ENCODE data around the gene SLC7A8.
"Not testable (repeated sequence)": the region's sequence is repeated elsewhere in the genome, so short reads cannot be mapped to it uniquely, and the experiment has no call there.

SLC7A8 gene

GRCh38 chr14:23206422-23207145 is 23.1 kb upstream of the SLC7A8 start:
- peaks cover 0 to 6% of the 10 kb centered on the region in 2 donors for H3K27me3 ChIP-seq
- H3K27ac ChIP-seq = no peak overlapping the region
- no peaks in the 10 kb centered on the region for H3K9me3 ChIP-seq
- H3K4me1 ChIP-seq = no peaks in the 10 kb centered on the region
- TF ChIP-seq CTCF (IDR thresholded peaks at IDR 0.05) = no peak
- no peaks in the 10 kb centered on the region for H3K36me3 ChIP-seq
- DNase-seq = no peak
- intact Hi-C loops (cut with DNase I; ENCODE audit: low total_unique reads) = no loop called here
- H3K4me3 ChIP-seq = no peak overlapping the region

- intact Hi-C loops (cut with DNase I; ENCODE audit: low total_unique reads) = no loop called here
- Histone ChIP-seq H3K4me1 (no peaks in the 10 kb centered on the region), H3K27ac (no peak overlapping the region), H3K4me3 (no peak overlapping the region), H3K27me3 (peaks cover 0 to under 1% of the 10 kb centered on the region in 2 donors), H3K36me3 (no peaks in the 10 kb centered on the region), H3K9me3 (no peaks in the 10 kb centered on the region)
- no peak for DNase-seq
- no peak for TF ChIP-seq CTCF (IDR thresholded peaks at IDR 0.05)
Measured at GRCh38 chr14:23202001-23202400, 18.5 kb upstream of the SLC7A8 start.

- H3K9me3 ChIP-seq; H3K4me3 ChIP-seq; H3K4me1 ChIP-seq; H3K27ac ChIP-seq; intact Hi-C loops (cut with DNase I; ENCODE audit: low total_unique reads); H3K36me3 ChIP-seq; H3K27me3 ChIP-seq; DNase-seq: not testable (repeated sequence)
Measured at GRCh38 chr14:23199141-23199540, 15.7 kb upstream of the SLC7A8 start.

DNA sequence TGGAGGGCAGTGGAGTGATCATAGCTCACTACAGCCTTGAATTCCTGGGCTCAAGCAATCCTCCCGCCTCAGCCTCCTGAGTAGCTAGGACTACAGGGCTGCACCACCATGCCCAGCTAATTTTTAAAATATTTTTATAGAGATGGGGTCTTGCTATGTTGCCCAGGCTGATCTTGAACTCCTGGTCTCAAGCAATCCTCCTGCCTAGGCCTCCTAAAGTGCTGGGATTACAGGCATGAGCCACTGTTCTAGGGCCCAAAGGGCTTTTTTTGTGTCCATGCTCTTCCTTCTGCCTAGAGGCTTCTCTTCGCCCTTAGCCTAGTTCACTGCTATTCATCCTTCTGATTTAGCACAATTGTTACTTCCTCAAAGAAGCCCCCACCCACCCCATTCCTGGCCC is 13.0 kb upstream of the SLC7A8 start:
- H3K9me3 ChIP-seq; DNase-seq; H3K27me3 ChIP-seq; H3K4me3 ChIP-seq; intact Hi-C loops (cut with DNase I; ENCODE audit: low total_unique reads); H3K27ac ChIP-seq; H3K4me1 ChIP-seq; H3K36me3 ChIP-seq: not testable (repeated sequence)

- no peak for TF ChIP-seq CTCF (IDR thresholded peaks at IDR 0.05)
- no peak overlapping the region for H3K4me3 ChIP-seq
- no peaks in the 10 kb centered on the region for H3K36me3 ChIP-seq
- H3K27me3 ChIP-seq = no peaks in the 10 kb centered on the region
- H3K9me3 ChIP-seq = no peaks in the 10 kb centered on the region
- DNase-seq = no peak
- H3K27ac ChIP-seq = no peak overlapping the region
- intact Hi-C loops (cut with DNase I; ENCODE audit: low total_unique reads) = no loop called here
- no peaks in the 10 kb centered on the region for H3K4me1 ChIP-seq
Measured at GRCh38 chr14:23195552-23196101, 12.2 kb upstream of the SLC7A8 start.

- H3K9me3 ChIP-seq = no peaks in the 10 kb centered on the region
- H3K4me3 ChIP-seq = no peak overlapping the region
- H3K4me1 ChIP-seq = no peaks in the 10 kb centered on the region
- no peak overlapping the region for H3K27ac ChIP-seq
- H3K36me3 ChIP-seq = no peaks in the 10 kb centered on the region
- DNase-seq = no peak
- H3K27me3 ChIP-seq = no peaks in the 10 kb centered on the region
- intact Hi-C loops (cut with DNase I; ENCODE audit: low total_unique reads) = no loop called here
- TF ChIP-seq CTCF (IDR thresholded peaks at IDR 0.05) = no peak
Measured at GRCh38 chr14:23193432-23193831, 10.0 kb upstream of the SLC7A8 start.

Data from tibial artery (tissue), 4 donors.